ENCODE results near the gene KCNG3.

KCNG3 gene

DNA sequence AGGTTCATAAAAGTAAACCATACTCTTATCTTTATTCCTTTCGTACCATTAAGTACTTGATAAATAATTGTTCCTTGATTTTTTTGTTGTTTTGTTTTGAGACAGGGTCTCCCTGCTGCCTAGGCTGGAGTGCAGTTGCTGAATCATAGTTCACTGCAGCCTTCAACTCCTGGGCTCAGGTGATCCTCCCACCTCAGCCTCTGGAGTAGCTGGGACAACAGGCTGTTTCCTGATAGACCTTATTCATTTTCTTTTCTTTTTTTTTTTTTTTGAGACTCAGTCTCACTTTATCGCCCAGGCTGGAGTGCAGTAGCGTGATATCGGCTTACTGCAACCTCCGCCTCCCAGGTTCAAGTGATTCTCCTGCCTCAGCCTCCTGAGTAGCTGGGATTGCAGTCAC lies 5.5 kb downstream of the KCNG3 start:
- peaks cover 4% of the 10 kb centered on the region for H3K4me1 ChIP-seq (ENCODE audit: control insufficient read depth, insufficient read depth, low read length, poor library complexity, severe bottlenecking)
- no peaks in the 10 kb centered on the region for H3K9me3 ChIP-seq (ENCODE audit: control insufficient read depth, low read length)
- no peak overlapping the region for H3K27ac ChIP-seq (ENCODE audit: insufficient read depth, low read length, poor library complexity, severe bottlenecking)
- no peaks in the 10 kb centered on the region for H3K36me3 ChIP-seq (ENCODE audit: control insufficient read depth, insufficient read depth, low read length)
- no peak for DNase-seq
- H3K27me3 ChIP-seq (replicated peaks; ENCODE audit: control insufficient read depth, insufficient read depth, low read length, poor library complexity, severe bottlenecking), result peaks cover 6% of the 10 kb centered on the region
- no peak overlapping the region for H3K4me3 ChIP-seq (ENCODE audit: insufficient read depth, low read depth, low read length, poor library complexity, severe bottlenecking)

DNA sequence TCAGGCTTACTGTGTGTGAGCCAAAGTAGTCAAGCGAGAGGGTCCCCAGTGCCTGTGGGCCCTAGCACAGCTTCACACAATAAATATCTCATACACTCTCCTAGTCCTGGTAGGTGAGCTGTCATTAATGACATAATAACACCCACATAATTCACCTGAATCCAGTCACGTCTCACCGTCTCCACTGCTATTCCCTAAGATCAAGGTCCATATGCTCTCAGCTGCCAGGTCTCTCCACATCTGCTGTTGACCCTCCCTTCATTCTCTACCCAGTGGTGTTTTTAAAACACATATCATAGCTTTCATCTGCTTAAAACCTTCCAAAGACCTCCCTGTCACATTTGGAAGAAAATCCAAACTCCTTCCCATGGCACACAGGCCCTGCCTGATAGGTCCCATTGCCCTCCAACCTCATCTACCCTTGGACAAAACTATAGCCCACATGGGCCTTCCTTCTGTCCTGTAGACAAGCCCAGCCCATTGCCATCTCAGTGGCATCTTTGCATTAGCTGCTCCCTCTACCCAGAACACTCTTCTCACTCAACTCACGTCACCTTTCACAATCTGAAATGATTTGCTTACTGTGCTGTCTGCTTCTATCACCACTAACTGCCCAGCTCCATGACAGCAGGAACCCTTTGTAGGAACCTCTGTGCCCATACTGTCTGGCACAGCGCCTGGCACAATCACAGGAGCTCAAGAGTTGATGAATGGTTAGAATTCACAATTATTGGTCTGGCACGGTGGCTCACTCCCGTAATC lies 7.5 kb downstream of the KCNG3 start:
- H3K36me3 ChIP-seq (ENCODE audit: control insufficient read depth, insufficient read depth, low read length), result no peaks in the 10 kb centered on the region
- H3K27me3 ChIP-seq (replicated peaks; ENCODE audit: control insufficient read depth, insufficient read depth, low read length, poor library complexity, severe bottlenecking), result no peaks in the 10 kb centered on the region
- H3K9me3 ChIP-seq (ENCODE audit: control insufficient read depth, low read length), result no peaks in the 10 kb centered on the region
- no peak overlapping the region for H3K4me3 ChIP-seq (ENCODE audit: insufficient read depth, low read depth, low read length, poor library complexity, severe bottlenecking)
- H3K4me1 ChIP-seq (ENCODE audit: control insufficient read depth, insufficient read depth, low read length, poor library complexity, severe bottlenecking), result no peaks in the 10 kb centered on the region
- no peak overlapping the region for H3K27ac ChIP-seq (ENCODE audit: insufficient read depth, low read length, poor library complexity, severe bottlenecking)
- no peak for DNase-seq

DNA sequence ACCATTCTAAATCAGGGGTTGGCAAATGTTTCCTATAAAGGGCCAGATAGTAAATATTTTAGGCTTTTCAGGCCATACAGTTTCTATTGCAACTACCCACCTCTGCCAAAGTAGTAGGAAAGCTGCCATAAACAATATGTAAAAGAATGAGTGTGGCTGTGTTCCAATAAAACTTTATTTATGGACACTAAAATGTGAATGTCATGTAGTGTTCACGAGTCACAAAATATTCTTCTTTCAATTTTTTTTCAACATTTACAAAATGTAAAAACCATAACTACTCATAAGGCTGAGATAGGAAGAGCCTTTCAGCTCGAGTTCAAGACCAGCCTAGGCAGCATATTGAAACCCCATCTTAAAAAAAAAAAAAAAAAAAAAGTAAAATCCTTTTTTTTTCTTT lies 13.4 kb downstream of the KCNG3 start:
- H3K4me1 ChIP-seq (ENCODE audit: control insufficient read depth, insufficient read depth, low read length, poor library complexity, severe bottlenecking), result no peaks in the 10 kb centered on the region
- H3K27me3 ChIP-seq (replicated peaks; ENCODE audit: control insufficient read depth, insufficient read depth, low read length, poor library complexity, severe bottlenecking), result no peaks in the 10 kb centered on the region
- H3K27ac ChIP-seq (ENCODE audit: insufficient read depth, low read length, poor library complexity, severe bottlenecking), result no peak overlapping the region
- H3K36me3 ChIP-seq (ENCODE audit: control insufficient read depth, insufficient read depth, low read length), result no peaks in the 10 kb centered on the region
- no peak overlapping the region for H3K4me3 ChIP-seq (ENCODE audit: insufficient read depth, low read depth, low read length, poor library complexity, severe bottlenecking)
- H3K9me3 ChIP-seq (ENCODE audit: control insufficient read depth, low read length), result no peaks in the 10 kb centered on the region
- DNase-seq, result no peak

DNA sequence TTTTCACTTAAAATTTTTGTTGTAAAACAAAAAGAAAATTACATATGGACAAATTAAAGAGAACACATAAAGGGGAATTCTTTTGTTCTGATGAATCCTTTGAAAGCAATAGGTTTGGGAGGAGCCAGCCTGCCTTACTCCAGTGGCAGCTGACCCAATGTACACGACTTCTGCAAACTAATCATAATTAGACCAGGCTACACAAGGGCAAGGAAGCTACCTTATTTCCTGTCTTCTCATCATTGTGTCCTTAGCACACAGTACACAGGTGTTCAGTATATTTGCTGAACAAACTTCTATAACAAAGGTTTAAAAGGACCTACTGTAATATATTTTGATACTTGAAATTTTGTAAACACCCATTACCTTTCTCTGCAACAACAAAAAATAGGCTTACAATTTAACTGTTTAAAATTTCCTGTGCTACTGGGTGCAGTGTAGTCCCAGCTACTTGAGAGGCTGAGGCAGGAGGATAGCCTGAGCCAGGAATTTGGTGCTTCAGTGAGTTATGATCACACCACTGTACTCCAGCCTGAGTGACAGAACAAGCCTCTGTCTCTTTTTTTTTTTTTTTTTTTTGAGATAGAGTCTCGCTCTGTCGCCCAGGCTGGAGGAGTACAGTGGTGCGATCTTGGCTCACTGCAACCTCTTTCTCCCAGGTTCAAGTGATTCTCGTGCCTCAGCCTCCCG lies 18.9 kb downstream of the KCNG3 start:
- no peak for DNase-seq
- Histone ChIP-seq H3K36me3 (ENCODE audit: control insufficient read depth, insufficient read depth, low read length) (no peaks in the 10 kb centered on the region), H3K9me3 (ENCODE audit: control insufficient read depth, low read length) (no peaks in the 10 kb centered on the region), H3K27ac (ENCODE audit: insufficient read depth, low read length, poor library complexity, severe bottlenecking) (no peak overlapping the region), H3K4me3 (ENCODE audit: insufficient read depth, low read depth, low read length, poor library complexity, severe bottlenecking) (no peak overlapping the region), H3K27me3 (replicated peaks; ENCODE audit: control insufficient read depth, insufficient read depth, low read length, poor library complexity, severe bottlenecking) (no peaks in the 10 kb centered on the region), H3K4me1 (ENCODE audit: control insufficient read depth, insufficient read depth, low read length, poor library complexity, severe bottlenecking) (no peaks in the 10 kb centered on the region)

DNA sequence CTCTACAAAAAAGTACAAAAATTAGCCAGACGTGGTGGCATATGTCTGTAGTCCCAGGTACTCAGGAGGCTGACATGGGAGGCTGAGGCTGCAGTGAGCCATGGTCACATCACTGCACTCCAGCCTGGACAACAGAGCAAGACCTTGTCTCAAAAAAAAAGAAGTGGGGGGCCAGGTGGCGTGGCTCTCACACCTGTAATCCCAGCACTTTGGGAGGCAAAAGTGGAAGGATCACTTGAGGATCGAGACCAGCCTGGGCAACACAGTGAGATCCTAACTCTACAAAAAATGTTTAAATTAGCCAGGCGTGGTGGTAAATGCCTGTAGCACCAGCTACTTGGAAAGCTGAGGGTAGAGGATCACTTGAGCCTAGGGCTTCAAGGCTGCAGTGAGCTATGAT lies 23.1 kb downstream of the KCNG3 start:
- no peaks in the 10 kb centered on the region for H3K36me3 ChIP-seq (ENCODE audit: control insufficient read depth, insufficient read depth, low read length)
- no peaks in the 10 kb centered on the region for H3K9me3 ChIP-seq (ENCODE audit: control insufficient read depth, low read length)
- H3K27ac ChIP-seq (ENCODE audit: insufficient read depth, low read length, poor library complexity, severe bottlenecking), result no peak overlapping the region
- no peak for DNase-seq
- H3K4me3 ChIP-seq (ENCODE audit: insufficient read depth, low read depth, low read length, poor library complexity, severe bottlenecking), result no peak overlapping the region
- H3K27me3 ChIP-seq (replicated peaks; ENCODE audit: control insufficient read depth, insufficient read depth, low read length, poor library complexity, severe bottlenecking), result no peaks in the 10 kb centered on the region
- no peaks in the 10 kb centered on the region for H3K4me1 ChIP-seq (ENCODE audit: control insufficient read depth, insufficient read depth, low read length, poor library complexity, severe bottlenecking)

DNA sequence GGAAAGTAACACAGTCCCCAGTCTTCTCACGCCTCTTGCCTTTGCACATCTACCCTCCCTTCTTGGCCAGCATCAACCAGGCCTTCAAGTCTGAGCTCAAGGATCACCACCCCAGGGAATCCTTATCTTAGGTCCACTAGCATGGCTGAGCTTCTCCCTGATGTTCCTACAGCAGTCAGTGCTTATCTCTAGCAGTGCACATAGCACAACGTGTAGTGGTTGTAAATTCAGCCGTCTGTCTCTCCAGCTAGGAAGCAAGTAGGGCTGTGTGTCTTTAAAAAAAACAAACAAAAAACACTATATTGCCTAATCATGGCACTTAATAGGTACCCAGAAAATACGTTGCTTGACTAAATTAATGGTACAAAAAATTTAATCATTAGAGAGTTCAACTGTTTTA lies 29.2 kb downstream of the KCNG3 start:
- Histone ChIP-seq H3K27ac (ENCODE audit: insufficient read depth, low read length, poor library complexity, severe bottlenecking) (no peak overlapping the region), H3K9me3 (ENCODE audit: control insufficient read depth, low read length) (no peaks in the 10 kb centered on the region), H3K36me3 (ENCODE audit: control insufficient read depth, insufficient read depth, low read length) (no peaks in the 10 kb centered on the region), H3K4me1 (ENCODE audit: control insufficient read depth, insufficient read depth, low read length, poor library complexity, severe bottlenecking) (no peaks in the 10 kb centered on the region), H3K4me3 (ENCODE audit: insufficient read depth, low read depth, low read length, poor library complexity, severe bottlenecking) (no peak overlapping the region), H3K27me3 (replicated peaks; ENCODE audit: control insufficient read depth, insufficient read depth, low read length, poor library complexity, severe bottlenecking) (no peaks in the 10 kb centered on the region)
- DNase-seq, result no peak

DNA sequence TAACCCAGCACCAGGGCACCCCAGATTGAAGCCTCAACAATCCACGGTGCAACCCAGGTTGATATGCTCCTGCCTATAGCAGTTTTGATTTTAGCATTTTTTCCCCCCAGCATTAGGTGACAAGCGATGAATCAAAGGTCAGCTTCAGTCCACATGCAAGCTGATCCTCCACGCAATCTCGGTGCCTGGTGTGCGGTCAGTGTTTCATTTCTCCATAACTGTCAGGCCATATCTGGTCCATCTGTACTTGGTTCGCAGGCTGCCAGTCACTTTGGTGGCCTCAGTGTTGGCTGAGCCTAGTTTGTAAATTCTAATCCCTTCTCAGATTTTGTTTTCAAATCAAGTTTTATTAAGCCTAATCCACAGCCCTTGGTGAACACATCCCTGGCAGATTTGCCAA lies 30.2 kb downstream of the KCNG3 start:
- H3K27ac ChIP-seq (ENCODE audit: insufficient read depth, low read length, poor library complexity, severe bottlenecking), result no peak overlapping the region
- H3K4me3 ChIP-seq (ENCODE audit: insufficient read depth, low read depth, low read length, poor library complexity, severe bottlenecking), result no peak overlapping the region
- DNase-seq, result no peak
- no peaks in the 10 kb centered on the region for H3K36me3 ChIP-seq (ENCODE audit: control insufficient read depth, insufficient read depth, low read length)
- no peaks in the 10 kb centered on the region for H3K27me3 ChIP-seq (replicated peaks; ENCODE audit: control insufficient read depth, insufficient read depth, low read length, poor library complexity, severe bottlenecking)
- H3K9me3 ChIP-seq (ENCODE audit: control insufficient read depth, low read length), result no peaks in the 10 kb centered on the region
- H3K4me1 ChIP-seq (ENCODE audit: control insufficient read depth, insufficient read depth, low read length, poor library complexity, severe bottlenecking), result no peaks in the 10 kb centered on the region

DNA sequence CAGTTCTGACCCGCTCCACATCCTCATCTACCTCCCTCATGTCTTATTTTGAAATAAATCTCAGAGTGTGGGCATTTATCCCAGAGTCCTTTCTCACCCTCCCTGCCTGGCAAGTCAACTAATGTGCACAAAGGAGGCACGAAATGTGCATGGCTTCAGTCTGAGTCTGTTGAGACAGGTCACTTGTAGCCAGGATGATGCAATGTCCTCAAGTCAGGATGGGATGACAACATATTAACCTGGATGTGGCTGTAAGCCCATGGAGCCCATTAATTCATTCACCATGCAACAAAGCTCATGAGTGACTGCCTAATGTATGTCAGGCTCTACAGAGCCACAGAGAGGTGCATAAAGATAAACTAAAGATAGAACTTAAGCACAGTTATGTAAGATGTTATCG lies 34.5 kb downstream of the KCNG3 start:
- DNase-seq, result no peak
- Histone ChIP-seq H3K27me3 (replicated peaks; ENCODE audit: control insufficient read depth, insufficient read depth, low read length, poor library complexity, severe bottlenecking) (no peaks in the 10 kb centered on the region), H3K36me3 (ENCODE audit: control insufficient read depth, insufficient read depth, low read length) (no peaks in the 10 kb centered on the region), H3K4me3 (ENCODE audit: insufficient read depth, low read depth, low read length, poor library complexity, severe bottlenecking) (no peak overlapping the region), H3K9me3 (ENCODE audit: control insufficient read depth, low read length) (no peaks in the 10 kb centered on the region), H3K4me1 (ENCODE audit: control insufficient read depth, insufficient read depth, low read length, poor library complexity, severe bottlenecking) (no peaks in the 10 kb centered on the region), H3K27ac (ENCODE audit: insufficient read depth, low read length, poor library complexity, severe bottlenecking) (no peak overlapping the region)

DNA sequence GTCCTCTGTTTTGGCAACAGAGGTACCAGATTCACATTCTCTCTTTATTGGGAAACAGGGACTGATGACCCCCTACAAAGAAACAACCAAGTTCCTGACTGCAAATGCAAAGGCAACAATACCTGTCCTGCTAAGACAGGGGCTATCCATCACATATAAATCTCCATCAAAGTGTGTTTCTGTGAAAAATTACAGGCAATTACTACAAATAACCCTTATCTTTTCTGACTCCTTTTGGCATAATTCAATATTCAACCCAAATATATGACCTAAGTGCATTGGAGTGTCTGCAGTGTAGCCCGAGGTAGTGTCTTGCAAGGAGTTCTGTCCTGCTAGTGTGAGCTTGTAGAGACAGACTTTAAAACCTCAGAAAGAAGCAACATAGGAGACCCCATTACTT lies 35.4 kb downstream of the KCNG3 start:
- Histone ChIP-seq H3K4me1 (ENCODE audit: control insufficient read depth, insufficient read depth, low read length, poor library complexity, severe bottlenecking) (no peaks in the 10 kb centered on the region), H3K36me3 (ENCODE audit: control insufficient read depth, insufficient read depth, low read length) (no peaks in the 10 kb centered on the region), H3K4me3 (ENCODE audit: insufficient read depth, low read depth, low read length, poor library complexity, severe bottlenecking) (no peak overlapping the region), H3K27me3 (replicated peaks; ENCODE audit: control insufficient read depth, insufficient read depth, low read length, poor library complexity, severe bottlenecking) (no peaks in the 10 kb centered on the region), H3K9me3 (ENCODE audit: control insufficient read depth, low read length) (no peaks in the 10 kb centered on the region), H3K27ac (ENCODE audit: insufficient read depth, low read length, poor library complexity, severe bottlenecking) (no peak overlapping the region)
- no peak for DNase-seq

DNA sequence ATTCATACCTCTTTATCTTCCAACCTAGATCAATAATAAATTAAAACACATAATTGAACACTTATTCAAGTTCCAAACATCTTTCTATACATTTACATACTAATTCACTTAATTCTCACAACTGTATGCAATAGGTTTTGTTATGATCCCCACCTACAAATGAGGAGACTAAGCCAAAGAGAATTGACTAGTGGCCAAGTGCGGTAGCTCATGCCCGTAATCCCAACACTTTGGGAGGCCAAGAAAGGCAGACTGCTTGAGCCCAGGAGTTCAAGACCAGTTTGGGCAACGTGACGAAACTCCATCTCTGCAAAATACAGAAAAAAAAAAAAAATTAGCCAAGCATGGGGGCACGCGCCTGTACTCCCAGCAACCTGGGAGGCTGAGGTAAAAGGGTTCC lies 36.8 kb downstream of the KCNG3 start:
- Histone ChIP-seq H3K27me3 (replicated peaks; ENCODE audit: control insufficient read depth, insufficient read depth, low read length, poor library complexity, severe bottlenecking) (no peaks in the 10 kb centered on the region), H3K9me3 (ENCODE audit: control insufficient read depth, low read length) (no peaks in the 10 kb centered on the region), H3K27ac (ENCODE audit: insufficient read depth, low read length, poor library complexity, severe bottlenecking) (no peak overlapping the region), H3K4me3 (ENCODE audit: insufficient read depth, low read depth, low read length, poor library complexity, severe bottlenecking) (no peak overlapping the region), H3K4me1 (ENCODE audit: control insufficient read depth, insufficient read depth, low read length, poor library complexity, severe bottlenecking) (no peaks in the 10 kb centered on the region), H3K36me3 (ENCODE audit: control insufficient read depth, insufficient read depth, low read length) (no peaks in the 10 kb centered on the region)
- no peak for DNase-seq

All from effector memory CD4-positive, alpha-beta T cell (primary cell).